K562 (cell line): ENCODE results near the gene PIGX. TPM values are rescaled to one million over a fixed set of nuclear protein-coding genes. Genes with fewer than 3 reads are reported as not detected.

Experiments used
- PCBP2 ChIP-seq: fragments of 200-400 bp; formaldehyde crosslinking; IDR thresholded peaks from 2 replicates; pipeline ENCODE4 v1.6.1; 2018; ENCODE audit warnings: low read length, low read depth, mild to moderate bottlenecking, moderate library complexity; ENCODE audit not compliant: poor library complexity, severe bottlenecking
- ZNF57 ChIP-seq: fragments of 450-650 bp; formaldehyde crosslinking; IDR thresholded peaks from 2 replicates; pipeline ENCODE4 v1.4.0; 2020; ENCODE audit warnings: mild to moderate bottlenecking, moderate library complexity
- polyA plus RNA-seq, 8 experiments: library from polyadenylated mRNA; depleted of rRNA in 4 of 8; stranded (reverse) in 5 of 8; unstranded in 3 of 8; fragments of >200 nt; fragmentation: Nextera tagmentation in 2 of 8; fragmentation: Illumina TruSeq in 1 of 8; extraction: Ambion mirVana in 2 of 8; extraction: Trizol in 1 of 8; gene quantifications; 2 replicates each; pipeline versions ENCODE4 v1.2.1 to v1.2.3, GENCODE V29; 2011 to 2014; ENCODE audit warnings: inconsistent platforms in 1 of 8, missing spikeins in 1 of 8
- total RNA-seq, 7 experiments: library from RNA; depleted of rRNA in 6 of 7; stranded (reverse); fragments of >200 nt in 6 of 7; fragmentation: Illumina TruSeq in 2 of 7; extraction: Trizol in 2 of 7; gene quantifications; 2 replicates each; pipeline versions ENCODE4 v1.2.1 to v1.2.3, GENCODE V29; 2011 to 2021; ENCODE audit warnings: low replicate concordance in 1 of 7
- TF ChIP-seq, protein P1 (sequence below): fragments of 450-650 bp; IDR thresholded peaks from 2 replicates; pipeline ENCODE4 v1.6.1; 2018; ENCODE audit warnings: mild to moderate bottlenecking, low read depth; ENCODE audit not compliant: partially characterized antibody
- TF ChIP-seq, protein P2 (sequence below): fragments of 250-450 bp; sonication (Bioruptor Pico); IDR thresholded peaks from 2 replicates; pipeline ENCODE4 v1.9.0; 2021; ENCODE audit warnings: mild to moderate bottlenecking
- TF ChIP-seq, protein P3 (sequence below): fragments of 200-400 bp; formaldehyde crosslinking; IDR thresholded peaks from 2 replicates; pipeline ENCODE4 v1.6.1; 2017; ENCODE audit warnings: mild to moderate bottlenecking, low read depth, low read length, moderate library complexity
- TF ChIP-seq, protein P4 (sequence below): fragments of 450-650 bp; IDR thresholded peaks from 2 replicates; pipeline ENCODE4 v1.6.1; 2016; ENCODE audit warnings: mild to moderate bottlenecking

The PIGX gene
- total and polyA plus RNA-seq, 9 of the 15 experiments (the other 6 are each of a cell fraction or from before 2014, with no cell fraction given), result 3.7 to 36.3 (median 26.9) TPM

DNA sequence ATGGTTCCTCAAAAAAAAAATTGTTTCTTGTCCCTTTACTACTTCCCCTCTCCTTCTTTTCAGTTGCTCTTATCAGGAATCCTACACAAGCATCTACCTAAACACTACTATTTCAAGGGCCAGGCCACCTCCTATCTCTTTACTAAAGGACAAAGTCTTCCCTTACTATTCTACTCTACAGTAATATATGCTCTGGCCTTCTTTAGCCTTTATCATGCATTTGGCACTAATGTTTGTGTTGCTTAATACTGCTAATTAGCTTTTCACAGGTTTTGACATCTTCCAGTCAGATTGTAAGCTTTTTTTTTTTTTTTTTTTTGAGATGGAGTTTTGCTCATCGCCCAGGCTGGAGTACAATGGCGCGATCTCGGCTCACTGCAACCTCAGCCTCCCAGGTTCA lies 5.4 kb upstream of the PIGX start (continued):
- TF ChIP-seq, protein P1, sequence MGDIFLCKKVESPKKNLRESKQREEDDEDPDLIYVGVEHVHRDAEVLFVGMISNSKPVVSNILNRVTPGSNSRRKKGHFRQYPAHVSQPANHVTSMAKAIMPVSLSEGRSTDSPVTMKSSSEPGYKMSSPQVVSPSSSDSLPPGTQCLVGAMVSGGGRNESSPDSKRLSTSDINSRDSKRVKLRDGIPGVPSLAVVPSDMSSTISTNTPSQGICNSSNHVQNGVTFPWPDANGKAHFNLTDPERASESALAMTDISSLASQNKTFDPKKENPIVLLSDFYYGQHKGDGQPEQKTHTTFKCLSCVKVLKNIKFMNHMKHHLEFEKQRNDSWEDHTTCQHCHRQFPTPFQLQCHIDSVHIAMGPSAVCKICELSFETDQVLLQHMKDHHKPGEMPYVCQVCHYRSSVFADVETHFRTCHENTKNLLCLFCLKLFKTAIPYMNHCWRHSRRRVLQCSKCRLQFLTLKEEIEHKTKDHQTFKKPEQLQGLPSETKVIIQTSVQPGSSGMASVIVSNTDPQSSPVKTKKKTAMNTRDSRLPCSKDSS, result no peak
- TF ChIP-seq, protein P2, sequence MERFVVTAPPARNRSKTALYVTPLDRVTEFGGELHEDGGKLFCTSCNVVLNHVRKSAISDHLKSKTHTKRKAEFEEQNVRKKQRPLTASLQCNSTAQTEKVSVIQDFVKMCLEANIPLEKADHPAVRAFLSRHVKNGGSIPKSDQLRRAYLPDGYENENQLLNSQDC (CRISPR knock-in tag), result no peak
- no peak for TF ChIP-seq ZNF57 (CRISPR knock-in tag)
- TF ChIP-seq, protein P3, sequence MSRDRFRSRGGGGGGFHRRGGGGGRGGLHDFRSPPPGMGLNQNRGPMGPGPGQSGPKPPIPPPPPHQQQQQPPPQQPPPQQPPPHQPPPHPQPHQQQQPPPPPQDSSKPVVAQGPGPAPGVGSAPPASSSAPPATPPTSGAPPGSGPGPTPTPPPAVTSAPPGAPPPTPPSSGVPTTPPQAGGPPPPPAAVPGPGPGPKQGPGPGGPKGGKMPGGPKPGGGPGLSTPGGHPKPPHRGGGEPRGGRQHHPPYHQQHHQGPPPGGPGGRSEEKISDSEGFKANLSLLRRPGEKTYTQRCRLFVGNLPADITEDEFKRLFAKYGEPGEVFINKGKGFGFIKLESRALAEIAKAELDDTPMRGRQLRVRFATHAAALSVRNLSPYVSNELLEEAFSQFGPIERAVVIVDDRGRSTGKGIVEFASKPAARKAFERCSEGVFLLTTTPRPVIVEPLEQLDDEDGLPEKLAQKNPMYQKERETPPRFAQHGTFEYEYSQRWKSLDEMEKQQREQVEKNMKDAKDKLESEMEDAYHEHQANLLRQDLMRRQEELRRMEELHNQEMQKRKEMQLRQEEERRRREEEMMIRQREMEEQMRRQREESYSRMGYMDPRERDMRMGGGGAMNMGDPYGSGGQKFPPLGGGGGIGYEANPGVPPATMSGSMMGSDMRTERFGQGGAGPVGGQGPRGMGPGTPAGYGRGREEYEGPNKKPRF, result no peak
- TF ChIP-seq PCBP2, result no peak
- TF ChIP-seq, protein P4, sequence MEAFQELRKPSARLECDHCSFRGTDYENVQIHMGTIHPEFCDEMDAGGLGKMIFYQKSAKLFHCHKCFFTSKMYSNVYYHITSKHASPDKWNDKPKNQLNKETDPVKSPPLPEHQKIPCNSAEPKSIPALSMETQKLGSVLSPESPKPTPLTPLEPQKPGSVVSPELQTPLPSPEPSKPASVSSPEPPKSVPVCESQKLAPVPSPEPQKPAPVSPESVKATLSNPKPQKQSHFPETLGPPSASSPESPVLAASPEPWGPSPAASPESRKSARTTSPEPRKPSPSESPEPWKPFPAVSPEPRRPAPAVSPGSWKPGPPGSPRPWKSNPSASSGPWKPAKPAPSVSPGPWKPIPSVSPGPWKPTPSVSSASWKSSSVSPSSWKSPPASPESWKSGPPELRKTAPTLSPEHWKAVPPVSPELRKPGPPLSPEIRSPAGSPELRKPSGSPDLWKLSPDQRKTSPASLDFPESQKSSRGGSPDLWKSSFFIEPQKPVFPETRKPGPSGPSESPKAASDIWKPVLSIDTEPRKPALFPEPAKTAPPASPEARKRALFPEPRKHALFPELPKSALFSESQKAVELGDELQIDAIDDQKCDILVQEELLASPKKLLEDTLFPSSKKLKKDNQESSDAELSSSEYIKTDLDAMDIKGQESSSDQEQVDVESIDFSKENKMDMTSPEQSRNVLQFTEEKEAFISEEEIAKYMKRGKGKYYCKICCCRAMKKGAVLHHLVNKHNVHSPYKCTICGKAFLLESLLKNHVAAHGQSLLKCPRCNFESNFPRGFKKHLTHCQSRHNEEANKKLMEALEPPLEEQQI, result no peak
